ENCODE measurements around the gene HEATR3. TPM values are rescaled to one million over a fixed set of nuclear protein-coding genes. Genes with fewer than 3 reads are reported as not detected.

HEATR3 gene
- total RNA-seq, 1 donor from 2014 or later: 19.1 TPM

GRCh38 chr16:50037662-50038220 is 28.0 kb upstream of the HEATR3 start:
- no peak for DNase-seq (ENCODE audit: low read depth)
- Histone ChIP-seq H3K4me3 (ENCODE audit: low read depth, low read length) (no peak overlapping the region), H3K36me3 (ENCODE audit: control insufficient read depth, insufficient read depth, low read length) (no peaks in the 10 kb centered on the region), H3K27me3 (ENCODE audit: control insufficient read depth, insufficient read depth, low read length) (no peaks in the 10 kb centered on the region)
- no peak for TF ChIP-seq CTCF (IDR thresholded peaks at IDR 0.05; ENCODE audit: insufficient read depth, low read length, poor library complexity, severe bottlenecking)

GRCh38 chr16:50038286-50038685 is 27.5 kb upstream of the HEATR3 start:
- H3K36me3 ChIP-seq (ENCODE audit: control insufficient read depth, insufficient read depth, low read length): no peaks in the 10 kb centered on the region

GRCh38 chr16:50038756-50039529 is 26.8 kb upstream of the HEATR3 start:
- no peak for TF ChIP-seq CTCF (IDR thresholded peaks at IDR 0.05; ENCODE audit: insufficient read depth, low read length, poor library complexity, severe bottlenecking)
- Histone ChIP-seq H3K36me3 (ENCODE audit: control insufficient read depth, insufficient read depth, low read length) (no peaks in the 10 kb centered on the region), H3K27me3 (ENCODE audit: control insufficient read depth, insufficient read depth, low read length) (no peaks in the 10 kb centered on the region), H3K4me3 (ENCODE audit: low read depth, low read length) (no peak overlapping the region)
- DNase-seq (ENCODE audit: low read depth): no peak

More at GRCh38 chr16:50038286-50038685, 27.5 kb upstream of the HEATR3 start:
- no peak overlapping the region for H3K4me3 ChIP-seq (ENCODE audit: low read depth, low read length)
- DNase-seq (ENCODE audit: low read depth): no peak
- H3K27me3 ChIP-seq (ENCODE audit: control insufficient read depth, insufficient read depth, low read length): no peaks in the 10 kb centered on the region
- no peak for TF ChIP-seq CTCF (IDR thresholded peaks at IDR 0.05; ENCODE audit: insufficient read depth, low read length, poor library complexity, severe bottlenecking)

GRCh38 chr16:50040018-50040417 is 25.8 kb upstream of the HEATR3 start:
- DNase-seq (ENCODE audit: low read depth): no peak
- H3K36me3 ChIP-seq (ENCODE audit: control insufficient read depth, insufficient read depth, low read length): no peaks in the 10 kb centered on the region
- H3K4me3 ChIP-seq (ENCODE audit: low read depth, low read length): no peak overlapping the region
- H3K27me3 ChIP-seq (ENCODE audit: control insufficient read depth, insufficient read depth, low read length): no peaks in the 10 kb centered on the region
- no peak for TF ChIP-seq CTCF (IDR thresholded peaks at IDR 0.05; ENCODE audit: insufficient read depth, low read length, poor library complexity, severe bottlenecking)

GRCh38 chr16:50040710-50041109 is 25.1 kb upstream of the HEATR3 start:
- DNase-seq (ENCODE audit: low read depth): no peak
- TF ChIP-seq CTCF (IDR thresholded peaks at IDR 0.05; ENCODE audit: insufficient read depth, low read length, poor library complexity, severe bottlenecking): no peak
- Histone ChIP-seq H3K4me3 (ENCODE audit: low read depth, low read length) (no peak overlapping the region), H3K27me3 (ENCODE audit: control insufficient read depth, insufficient read depth, low read length) (no peaks in the 10 kb centered on the region), H3K36me3 (ENCODE audit: control insufficient read depth, insufficient read depth, low read length) (no peaks in the 10 kb centered on the region)
